Subcutaneous adipose tissue (tissue), 4 donors: Measurements from ENCODE around the gene ARHGAP45. TPM values are rescaled to one million over a fixed set of nuclear protein-coding genes. Genes with fewer than 3 reads are reported as not detected.

Experiments
- CTCF ChIP-seq: fragments of 450-650 bp; IDR thresholded peaks from one replicate; pipeline ENCODE4 v1.5.1; 2016; ENCODE audit warnings: low read depth, mild to moderate bottlenecking, control low read depth, antibody characterized with exemption, moderate library complexity
- total RNA-seq, 4 donors: library from RNA; depleted of rRNA; stranded (reverse); fragments of >200 nt; gene quantifications; one replicate each; pipeline ENCODE4 v1.1.0, GENCODE V29; 2016

Gene ARHGAP45
- total RNA-seq, 4 donors from 2014 or later: 31.3 to 52.5 (median 44.0) TPM

GRCh38 chr19:1063030-1063908 is 3.7 kb upstream of the ARHGAP45 start:
- TF ChIP-seq CTCF: no peak

GRCh38 chr19:1063909-1064660 is 2.9 kb upstream of the ARHGAP45 start:
- TF ChIP-seq CTCF: no peak

GRCh38 chr19:1064661-1065605 is 2.0 kb upstream of the ARHGAP45 start:
- TF ChIP-seq CTCF: no peak

- TF ChIP-seq CTCF: no peak
Observed at GRCh38 chr19:1065606-1066109, 1.3 kb upstream of the ARHGAP45 start.

- no peak for TF ChIP-seq CTCF
Observed at GRCh38 chr19:1066251-1066747, 668 bp upstream of the ARHGAP45 start.

GRCh38 chr19:1067341-1067957 is 482 bp downstream of the ARHGAP45 start:
- no peak for TF ChIP-seq CTCF
